CD4-positive, CD25-positive, alpha-beta regulatory T cell (primary cell): ENCODE results near the gene DUSP28. TPM values are rescaled to one million over a fixed set of nuclear protein-coding genes. Genes with fewer than 3 reads are reported as not detected.

Experiments
- ATAC-seq, 2 donors: fragments of 150-1000 bp; cut with Tn5 transposase; one replicate each; pipeline ENCODE4 v1.10.0; 2021; ENCODE audit warnings: low read depth in 2 of 2, moderate number of reproducible peaks in 2 of 2, moderate library complexity in 1 of 2
- DNase-seq, 3 donors: peaks; one replicate each; pipeline versions ENCODE4 v3.0.0 to v3.0.0-alpha.2; 2012 to 2022; ENCODE audit warnings: mixed read lengths in 1 of 3
- H3K27ac ChIP-seq: one replicate; pipeline ENCODE4 v1.7.0; 2013; ENCODE audit warnings: mild to moderate bottlenecking, low read length; ENCODE audit not compliant: insufficient read depth, poor library complexity, severe bottlenecking
- H3K27me3 ChIP-seq: one replicate; pipeline ENCODE4 v1.7.0; 2013; ENCODE audit warnings: low read length; ENCODE audit not compliant: control insufficient read depth, insufficient read depth
- H3K36me3 ChIP-seq: one replicate; pipeline ENCODE4 v1.7.0; 2013; ENCODE audit warnings: mild to moderate bottlenecking, low read length, moderate library complexity; ENCODE audit not compliant: control insufficient read depth, insufficient read depth
- H3K4me1 ChIP-seq: 2 replicates; pipeline ENCODE4 v1.7.0; 2013; ENCODE audit warnings: mild to moderate bottlenecking, low read length; ENCODE audit not compliant: insufficient read depth, control insufficient read depth, poor library complexity, severe bottlenecking
- H3K4me3 ChIP-seq: one replicate; pipeline ENCODE4 v1.7.0; 2013; ENCODE audit warnings: low read depth, mild to moderate bottlenecking, low read length, moderate library complexity
- H3K9me3 ChIP-seq, 2 experiments: 1 replicate in 1 of 2; 2 replicates in 1 of 2; pipeline ENCODE4 v1.7.0; 2013; ENCODE audit warnings: low read length in 2 of 2, mild to moderate bottlenecking in 1 of 2, moderate library complexity in 1 of 2; ENCODE audit not compliant: control insufficient read depth in 2 of 2
- H3K27ac Mint-ChIP-seq, 3 donors: one replicate each; pipeline ENCODE4 v1.8.0; 2020 to 2022; ENCODE audit warnings: mild to moderate bottlenecking in 3 of 3, mixed read lengths in 3 of 3, moderate library complexity in 2 of 3
- H3K27me3 Mint-ChIP-seq: one replicate; pipeline ENCODE4 v1.8.0; 2022; ENCODE audit warnings: mild to moderate bottlenecking, mixed read lengths
- H3K36me3 Mint-ChIP-seq: one replicate; pipeline ENCODE4 v1.8.0; 2020; ENCODE audit warnings: mixed read lengths
- H3K4me1 Mint-ChIP-seq, 4 donors: one replicate each; pipeline ENCODE4 v1.8.0; 2020 to 2022; ENCODE audit warnings: mixed read lengths in 4 of 4, mild to moderate bottlenecking in 1 of 4
- H3K4me3 Mint-ChIP-seq, 4 donors: one replicate each; pipeline ENCODE4 v1.8.0; 2020 to 2022; ENCODE audit warnings: mild to moderate bottlenecking in 4 of 4, mixed read lengths in 4 of 4, moderate library complexity in 3 of 4
- H3K9me3 Mint-ChIP-seq, 7 donors: one replicate each; pipeline ENCODE4 v1.8.0; 2020 to 2022; ENCODE audit warnings: mixed read lengths in 7 of 7, mild to moderate bottlenecking in 3 of 7, moderate library complexity in 2 of 7
- polyA plus RNA-seq, 4 donors: library from polyadenylated mRNA; unstranded; fragments of 300-500 nt; fragmentation: Illumina TruSeq; gene quantifications; one replicate each; pipeline ENCODE4 v1.2.3, GENCODE V29; 2021
- total RNA-seq: library from RNA; stranded (reverse); gene quantifications from one replicate; pipeline ENCODE4 v1.2.3, GENCODE V29; 2022

The DUSP28 gene
- total and polyA plus RNA-seq, 5 donors from 2014 or later: 8.3 to 27.2 (median 17.4) TPM

GRCh38 chr2:240598311-240598911 is 38.3 kb downstream of the DUSP28 start:
- no peaks in the 10 kb centered on the region for H3K27me3 ChIP-seq
- ATAC-seq: no peak
- no peak overlapping the region for H3K4me3 ChIP-seq
- H3K9me3 Mint-ChIP-seq: no peaks in the 10 kb centered on the region
- H3K27ac Mint-ChIP-seq: no peak overlapping the region
- H3K27ac ChIP-seq: no peak overlapping the region
- no peak for DNase-seq
- H3K4me1 ChIP-seq: no peaks in the 10 kb centered on the region
- H3K4me3 Mint-ChIP-seq: no peak overlapping the region
- no peaks in the 10 kb centered on the region for H3K9me3 ChIP-seq
- H3K36me3 ChIP-seq: peaks cover 26% of the 10 kb centered on the region
- no peaks in the 10 kb centered on the region for H3K27me3 Mint-ChIP-seq
- no peaks in the 10 kb centered on the region for H3K4me1 Mint-ChIP-seq
- peaks cover 9% of the 10 kb centered on the region for H3K36me3 Mint-ChIP-seq

GRCh38 chr2:240599141-240599583 is 39.0 kb downstream of the DUSP28 start:
- Mint-ChIP-seq H3K27me3 (no peaks in the 10 kb centered on the region), H3K36me3 (peaks cover 9% of the 10 kb centered on the region), H3K4me1 (no peaks in the 10 kb centered on the region), H3K9me3 (no peaks in the 10 kb centered on the region), H3K4me3 (no peak overlapping the region), H3K27ac (no peak overlapping the region)
- Histone ChIP-seq H3K4me3 (no peak overlapping the region), H3K27ac (no peak overlapping the region), H3K4me1 (no peaks in the 10 kb centered on the region), H3K9me3 (no peaks in the 10 kb centered on the region), H3K27me3 (no peaks in the 10 kb centered on the region), H3K36me3 (peaks cover 23% of the 10 kb centered on the region)
- no peak for DNase-seq
- ATAC-seq: no peak

- no peaks in the 10 kb centered on the region for H3K4me1 ChIP-seq
- H3K9me3 ChIP-seq: no peaks in the 10 kb centered on the region
- ATAC-seq (no peak), DNase-seq (no peak)
- Mint-ChIP-seq H3K36me3 (peaks cover 9% of the 10 kb centered on the region), H3K4me3 (no peak overlapping the region), H3K27me3 (no peaks in the 10 kb centered on the region), H3K27ac (no peak overlapping the region), H3K9me3 (no peaks in the 10 kb centered on the region), H3K4me1 (no peaks in the 10 kb centered on the region)
- no peak overlapping the region for H3K4me3 ChIP-seq
- no peak overlapping the region for H3K27ac ChIP-seq
- H3K36me3 ChIP-seq: peaks cover 23% of the 10 kb centered on the region
- no peaks in the 10 kb centered on the region for H3K27me3 ChIP-seq
These were observed 40.3 kb downstream of the DUSP28 start for GRCh38 chr2:240600451-240600961.

DNA sequence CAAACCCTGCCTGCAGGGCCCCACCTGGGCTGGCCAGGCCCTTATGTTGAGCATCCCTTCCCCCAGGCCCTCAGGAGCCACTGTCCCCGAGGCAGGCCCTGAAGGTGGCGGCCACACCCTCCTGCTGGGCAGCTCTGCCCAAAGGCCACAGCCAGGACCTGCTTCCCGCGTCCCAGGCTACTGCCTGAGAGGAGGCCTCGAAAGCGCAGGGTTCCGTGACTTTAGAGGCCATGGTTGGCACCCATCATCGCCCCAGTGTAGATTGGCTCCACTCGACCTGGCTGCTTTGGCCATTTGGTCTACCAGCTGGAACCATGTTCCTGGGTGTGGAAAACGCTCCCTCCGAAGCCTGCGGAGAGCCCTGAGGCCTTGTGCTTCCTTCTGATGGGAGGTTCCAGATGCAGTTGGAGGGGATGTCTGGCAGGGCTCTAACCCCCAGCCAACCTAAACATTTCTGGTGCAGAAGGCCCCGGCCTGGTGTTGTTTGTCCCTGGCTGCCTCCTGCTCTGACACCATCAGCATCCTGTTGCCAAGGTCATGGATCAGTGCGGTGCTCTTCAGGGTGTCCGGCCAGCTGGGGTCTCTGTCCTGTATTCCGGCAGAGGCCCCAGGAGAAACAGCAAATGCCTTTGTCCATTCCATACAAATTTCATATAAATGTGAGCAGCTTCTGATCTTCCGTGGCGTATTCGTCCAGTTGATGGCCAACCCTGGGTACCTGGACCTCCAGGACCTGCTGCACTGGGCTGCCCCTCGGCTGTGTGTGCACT is 41.1 kb downstream of the DUSP28 start:
- no peaks in the 10 kb centered on the region for H3K27me3 Mint-ChIP-seq
- DNase-seq: no peak
- H3K9me3 Mint-ChIP-seq: no peaks in the 10 kb centered on the region
- peaks cover 9% of the 10 kb centered on the region for H3K36me3 Mint-ChIP-seq
- Histone ChIP-seq H3K9me3 (no peaks in the 10 kb centered on the region), H3K4me1 (no peaks in the 10 kb centered on the region), H3K36me3 (peaks cover 22% of the 10 kb centered on the region), H3K27me3 (no peaks in the 10 kb centered on the region), H3K27ac (no peak overlapping the region), H3K4me3 (no peak overlapping the region)
- H3K4me3 Mint-ChIP-seq: no peak overlapping the region
- H3K27ac Mint-ChIP-seq: no peak overlapping the region
- no peaks in the 10 kb centered on the region for H3K4me1 Mint-ChIP-seq
- ATAC-seq: no peak

GRCh38 chr2:240601831-240602160 is 41.6 kb downstream of the DUSP28 start:
- H3K9me3 Mint-ChIP-seq: no peaks in the 10 kb centered on the region
- ATAC-seq (no peak), DNase-seq (no peak)
- no peaks in the 10 kb centered on the region for H3K4me1 Mint-ChIP-seq
- Histone ChIP-seq H3K4me3 (no peak overlapping the region), H3K36me3 (peaks cover 17% of the 10 kb centered on the region), H3K4me1 (no peaks in the 10 kb centered on the region), H3K27me3 (no peaks in the 10 kb centered on the region), H3K9me3 (no peaks in the 10 kb centered on the region), H3K27ac (no peak overlapping the region)
- H3K36me3 Mint-ChIP-seq: peaks cover 12% of the 10 kb centered on the region
- H3K27me3 Mint-ChIP-seq: no peaks in the 10 kb centered on the region
- H3K4me3 Mint-ChIP-seq: no peak overlapping the region
- no peak overlapping the region for H3K27ac Mint-ChIP-seq

GRCh38 chr2:240602266-240603050 is 42.3 kb downstream of the DUSP28 start:
- no peaks in the 10 kb centered on the region for H3K4me1 ChIP-seq
- no peak overlapping the region for H3K4me3 ChIP-seq
- H3K36me3 Mint-ChIP-seq: peaks cover 13% of the 10 kb centered on the region
- ATAC-seq (no peak), DNase-seq (no peak)
- no peaks in the 10 kb centered on the region for H3K27me3 Mint-ChIP-seq
- H3K27ac ChIP-seq: no peak overlapping the region
- peak overlapping the region in 1 of 4 donors; percentile 15 for H3K4me3 Mint-ChIP-seq
- H3K9me3 ChIP-seq: no peaks in the 10 kb centered on the region
- peaks cover 17% of the 10 kb centered on the region for H3K36me3 ChIP-seq
- H3K4me1 Mint-ChIP-seq: no peaks in the 10 kb centered on the region
- H3K27me3 ChIP-seq: no peaks in the 10 kb centered on the region
- no peak overlapping the region for H3K27ac Mint-ChIP-seq
- H3K9me3 Mint-ChIP-seq: no peaks in the 10 kb centered on the region

DNA sequence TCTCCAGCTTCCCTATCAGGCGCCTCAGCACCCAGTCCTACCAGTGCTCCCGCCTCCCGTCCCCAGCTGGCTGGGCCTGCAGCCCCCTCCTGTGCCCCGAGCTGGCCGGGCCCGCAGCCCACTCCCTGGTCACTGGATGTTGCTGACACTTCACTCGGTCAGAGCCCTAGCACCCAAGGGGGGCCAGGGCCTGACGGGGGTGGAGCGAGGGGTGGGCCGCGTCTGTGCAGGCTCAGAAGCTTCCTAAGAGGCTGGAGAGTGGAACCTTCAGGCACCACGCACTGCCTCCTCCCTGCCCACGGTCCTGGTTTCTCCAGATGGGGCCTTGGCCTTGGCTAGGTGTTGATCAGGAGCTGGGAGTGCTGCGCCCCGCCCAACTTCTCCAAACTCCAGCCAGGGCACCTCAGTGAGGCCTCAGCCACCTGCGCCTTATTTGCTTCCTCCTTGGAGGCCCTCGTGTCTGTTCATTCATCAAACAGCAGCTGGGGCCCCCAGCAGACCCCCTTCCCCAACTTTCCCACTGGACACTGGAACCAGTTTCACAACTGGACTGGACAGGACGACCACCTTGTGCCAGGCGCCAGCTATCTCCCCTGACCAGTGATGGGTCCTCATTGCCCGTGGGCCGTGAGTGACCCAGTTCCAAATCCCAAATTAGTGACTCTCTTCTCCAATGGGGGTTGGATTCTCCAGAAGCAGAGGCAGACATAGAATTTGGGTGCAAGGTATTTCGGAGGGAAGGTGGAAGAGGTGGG is 43.1 kb downstream of the DUSP28 start:
- no peaks in the 10 kb centered on the region for H3K27me3 ChIP-seq
- no peak overlapping the region for H3K27ac ChIP-seq
- Mint-ChIP-seq H3K36me3 (peaks cover 13% of the 10 kb centered on the region), H3K4me1 (no peaks in the 10 kb centered on the region), H3K27me3 (no peaks in the 10 kb centered on the region), H3K4me3 (no peak overlapping the region), H3K9me3 (no peaks in the 10 kb centered on the region), H3K27ac (peak overlapping the region in 1 of 3 donors; percentile 66)
- H3K36me3 ChIP-seq: peaks cover 13% of the 10 kb centered on the region
- ATAC-seq (no peak), DNase-seq (no peak)
- H3K4me1 ChIP-seq: no peaks in the 10 kb centered on the region
- H3K9me3 ChIP-seq: no peaks in the 10 kb centered on the region
- H3K4me3 ChIP-seq: no peak overlapping the region
